ENCODE measurements around the gene CDC7.

The CDC7 gene

GRCh38 chr1:91572044-91572443, 71.4 kb downstream of the CDC7 start:
- no peak overlapping the region for H3K4me3 ChIP-seq (ENCODE audit: low read depth, low read length)
- no peak for TF ChIP-seq CTCF (IDR thresholded peaks at IDR 0.05; ENCODE audit: borderline replicate concordance, insufficient read depth, low read depth, low read length)
